ENCODE results near the gene ITPKC. TPM values are rescaled to one million over a fixed set of nuclear protein-coding genes. Genes with fewer than 3 reads are reported as not detected.
A peak's percentile ranks its signal among the peaks of the same experiment; 100 is the strongest.

Gene ITPKC
- total and polyA plus RNA-seq, 2 of the 13 experiments (the other 11 are each of a cell fraction or from before 2014, with no cell fraction given) = 6.9 to 11.2 TPM

DNA sequence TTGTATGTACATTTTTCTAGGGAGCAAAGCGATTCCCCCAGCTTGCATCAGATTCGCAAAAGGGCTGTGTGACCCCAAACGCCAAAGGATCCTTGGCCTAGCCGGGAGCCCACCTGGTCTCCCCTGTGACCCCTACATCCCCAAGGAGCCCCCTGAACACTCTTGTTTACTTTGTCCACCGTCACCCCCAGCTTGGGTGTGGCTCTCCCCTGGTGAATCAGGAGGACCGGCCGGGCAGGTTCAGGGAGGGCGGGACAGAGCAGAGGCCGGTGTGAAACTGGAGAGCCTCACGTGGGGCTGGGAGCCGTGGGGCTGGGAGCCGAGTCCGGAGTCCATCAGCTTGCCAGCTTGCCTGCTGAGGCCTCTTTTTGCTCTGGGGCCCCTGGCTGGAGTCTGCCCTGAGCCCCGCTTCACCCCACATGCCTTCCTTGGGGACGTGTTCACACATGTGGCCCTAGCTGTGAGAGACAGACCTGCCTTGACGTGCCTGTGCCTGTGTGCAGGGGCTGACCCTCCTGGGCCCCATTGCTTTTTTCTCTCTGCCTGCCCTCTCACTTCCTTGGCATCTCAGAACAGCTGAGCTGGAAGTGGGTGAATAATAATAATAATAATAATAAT lies 2.0 kb downstream of the ITPKC start (continued):
- TF ChIP-seq, protein P1, sequence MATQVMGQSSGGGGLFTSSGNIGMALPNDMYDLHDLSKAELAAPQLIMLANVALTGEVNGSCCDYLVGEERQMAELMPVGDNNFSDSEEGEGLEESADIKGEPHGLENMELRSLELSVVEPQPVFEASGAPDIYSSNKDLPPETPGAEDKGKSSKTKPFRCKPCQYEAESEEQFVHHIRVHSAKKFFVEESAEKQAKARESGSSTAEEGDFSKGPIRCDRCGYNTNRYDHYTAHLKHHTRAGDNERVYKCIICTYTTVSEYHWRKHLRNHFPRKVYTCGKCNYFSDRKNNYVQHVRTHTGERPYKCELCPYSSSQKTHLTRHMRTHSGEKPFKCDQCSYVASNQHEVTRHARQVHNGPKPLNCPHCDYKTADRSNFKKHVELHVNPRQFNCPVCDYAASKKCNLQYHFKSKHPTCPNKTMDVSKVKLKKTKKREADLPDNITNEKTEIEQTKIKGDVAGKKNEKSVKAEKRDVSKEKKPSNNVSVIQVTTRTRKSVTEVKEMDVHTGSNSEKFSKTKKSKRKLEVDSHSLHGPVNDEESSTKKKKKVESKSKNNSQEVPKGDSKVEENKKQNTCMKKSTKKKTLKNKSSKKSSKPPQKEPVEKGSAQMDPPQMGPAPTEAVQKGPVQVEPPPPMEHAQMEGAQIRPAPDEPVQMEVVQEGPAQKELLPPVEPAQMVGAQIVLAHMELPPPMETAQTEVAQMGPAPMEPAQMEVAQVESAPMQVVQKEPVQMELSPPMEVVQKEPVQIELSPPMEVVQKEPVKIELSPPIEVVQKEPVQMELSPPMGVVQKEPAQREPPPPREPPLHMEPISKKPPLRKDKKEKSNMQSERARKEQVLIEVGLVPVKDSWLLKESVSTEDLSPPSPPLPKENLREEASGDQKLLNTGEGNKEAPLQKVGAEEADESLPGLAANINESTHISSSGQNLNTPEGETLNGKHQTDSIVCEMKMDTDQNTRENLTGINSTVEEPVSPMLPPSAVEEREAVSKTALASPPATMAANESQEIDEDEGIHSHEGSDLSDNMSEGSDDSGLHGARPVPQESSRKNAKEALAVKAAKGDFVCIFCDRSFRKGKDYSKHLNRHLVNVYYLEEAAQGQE (IDR thresholded peaks at IDR 0.05; ENCODE audit: borderline replicate concordance in 1 of 2, low read depth in 1 of 2, low read length in 2 of 2) = no peak; a peak in 1 of 4 replicates
- TF ChIP-seq, protein P2, sequence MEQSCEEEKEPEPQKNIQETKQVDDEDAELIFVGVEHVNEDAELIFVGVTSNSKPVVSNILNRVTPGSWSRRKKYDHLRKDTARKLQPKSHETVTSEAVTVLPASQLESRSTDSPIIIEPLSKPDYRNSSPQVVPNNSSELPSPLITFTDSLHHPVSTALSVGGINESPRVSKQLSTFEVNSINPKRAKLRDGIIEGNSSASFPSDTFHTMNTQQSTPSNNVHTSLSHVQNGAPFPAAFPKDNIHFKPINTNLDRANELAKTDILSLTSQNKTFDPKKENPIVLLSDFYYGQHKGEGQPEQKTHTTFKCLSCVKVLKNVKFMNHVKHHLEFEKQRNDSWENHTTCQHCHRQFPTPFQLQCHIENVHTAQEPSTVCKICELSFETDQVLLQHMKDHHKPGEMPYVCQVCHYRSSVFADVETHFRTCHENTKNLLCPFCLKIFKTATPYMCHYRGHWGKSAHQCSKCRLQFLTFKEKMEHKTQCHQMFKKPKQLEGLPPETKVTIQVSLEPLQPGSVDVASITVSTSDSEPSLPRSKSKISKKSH (CRISPR knock-in tag; IDR thresholded peaks at IDR 0.05; ENCODE audit: borderline replicate concordance) = no peak; the same call in 1 of the 2 replicates
- TF ChIP-seq KDM1A (CRISPR knock-in tag; IDR thresholded peaks at IDR 0.05) (no peak), RFX3 (CRISPR knock-in tag; IDR thresholded peaks at IDR 0.05) (no peak), GTF2F1 (IDR thresholded peaks at IDR 0.05; ENCODE audit: low read length) (peak; percentile 16; the same call in 1 of the 2 replicates), YEATS2 (CRISPR knock-in tag; IDR thresholded peaks at IDR 0.05; ENCODE audit: borderline replicate concordance) (no peak; the same call in 1 of the 2 replicates), ZMYM4 (CRISPR knock-in tag; IDR thresholded peaks at IDR 0.05) (peak; percentile 48), RORA (CRISPR knock-in tag; IDR thresholded peaks at IDR 0.05) (no peak), FOSL1 (CRISPR knock-in tag; IDR thresholded peaks at IDR 0.05; ENCODE audit: borderline replicate concordance) (no peak), ZNF501 (CRISPR knock-in tag; IDR thresholded peaks at IDR 0.05) (peak; percentile 80), FOXO1 (CRISPR knock-in tag; IDR thresholded peaks at IDR 0.05) (peak; percentile 24), NONO (IDR thresholded peaks at IDR 0.05) (no peak), NONO (CRISPR knock-in tag; conservative IDR thresholded peaks at IDR 0.05) (peak; percentile 68; the same call in 1 of the 2 replicates), SMARCC2 (IDR thresholded peaks at IDR 0.05) (no peak), HHEX (CRISPR knock-in tag; IDR thresholded peaks at IDR 0.05) (no peak), RFXAP (CRISPR knock-in tag; IDR thresholded peaks at IDR 0.05; ENCODE audit: borderline replicate concordance) (no peak), NCOA2 (CRISPR knock-in tag; IDR thresholded peaks at IDR 0.05) (peak; percentile 65; the same call in 1 of the 2 replicates), FLYWCH1 (CRISPR knock-in tag; IDR thresholded peaks at IDR 0.05) (no peak), GPN1 (CRISPR knock-in tag; IDR thresholded peaks at IDR 0.05; ENCODE audit: borderline replicate concordance) (no peak), MTA1 (CRISPR knock-in tag; IDR thresholded peaks at IDR 0.05; ENCODE audit: borderline replicate concordance) (peak; percentile 91), POLR2AphosphoS2 (IDR thresholded peaks at IDR 0.05; ENCODE audit: low read depth, low read length) (no peak), RAD21 (CRISPR knock-in tag; IDR thresholded peaks at IDR 0.05) (0 out of 2 replicates have a peak, but pooled peaks have one; percentile 48), ZNF766 (CRISPR knock-in tag; IDR thresholded peaks at IDR 0.05; ENCODE audit: borderline replicate concordance) (0 out of 2 replicates have a peak, but pooled peaks have one; percentile 36), ZNF567 (CRISPR knock-in tag; IDR thresholded peaks at IDR 0.05; ENCODE audit: borderline replicate concordance) (0 out of 2 replicates have a peak, but pooled peaks have one; percentile 42), HOXA7 (CRISPR knock-in tag; IDR thresholded peaks at IDR 0.05) (no peak)
- TF ChIP-seq, protein P3, sequence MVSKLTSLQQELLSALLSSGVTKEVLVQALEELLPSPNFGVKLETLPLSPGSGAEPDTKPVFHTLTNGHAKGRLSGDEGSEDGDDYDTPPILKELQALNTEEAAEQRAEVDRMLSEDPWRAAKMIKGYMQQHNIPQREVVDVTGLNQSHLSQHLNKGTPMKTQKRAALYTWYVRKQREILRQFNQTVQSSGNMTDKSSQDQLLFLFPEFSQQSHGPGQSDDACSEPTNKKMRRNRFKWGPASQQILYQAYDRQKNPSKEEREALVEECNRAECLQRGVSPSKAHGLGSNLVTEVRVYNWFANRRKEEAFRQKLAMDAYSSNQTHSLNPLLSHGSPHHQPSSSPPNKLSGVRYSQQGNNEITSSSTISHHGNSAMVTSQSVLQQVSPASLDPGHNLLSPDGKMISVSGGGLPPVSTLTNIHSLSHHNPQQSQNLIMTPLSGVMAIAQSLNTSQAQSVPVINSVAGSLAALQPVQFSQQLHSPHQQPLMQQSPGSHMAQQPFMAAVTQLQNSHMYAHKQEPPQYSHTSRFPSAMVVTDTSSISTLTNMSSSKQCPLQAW (CRISPR knock-in tag; IDR thresholded peaks at IDR 0.05) = no peak

Data from HepG2 (cell line).